ENCODE measurements around the gene LAT. TPM values are rescaled to one million over a fixed set of nuclear protein-coding genes. Genes with fewer than 3 reads are reported as not detected.

The LAT gene
- polyA plus RNA-seq, 1 of the 3 experiments (the other 2 are of a cell fraction): 8.0 TPM

- Histone ChIP-seq H2AFZ (ENCODE audit: low read depth) (no peak overlapping the region), H3K9me2 (no peaks in the 10 kb centered on the region), H3K4me1 (ENCODE audit: control insufficient read depth in 1 of 2, insufficient read depth in 2 of 2, low read depth in 1 of 2, low read length in 1 of 2) (no peaks in the 10 kb centered on the region), H3K36me3 (replicated peaks in 1 of 2; ENCODE audit: control insufficient read depth in 1 of 2, insufficient read depth in 2 of 2, low read length in 1 of 2) (peaks cover 16 to 28% of the 10 kb centered on the region in 2 experiments), H3K9ac (no peak overlapping the region), H3F3A (replicated peaks; ENCODE audit: insufficient read depth) (no peaks in the 10 kb centered on the region), H3K27me3 (ENCODE audit: insufficient read depth) (no peaks in the 10 kb centered on the region), H3K79me2 (ENCODE audit: insufficient read depth) (no peaks in the 10 kb centered on the region), H3K4me2 (no peak overlapping the region), H4K20me1 (ENCODE audit: insufficient read depth) (no peaks in the 10 kb centered on the region), H3K9me3 (no peaks in the 10 kb centered on the region), H3K4me3 (ENCODE audit: low read depth in 2 of 2, low read length in 1 of 2) (no peak overlapping the region), H3K27ac (ENCODE audit: low read depth in 2 of 2, low read length in 1 of 2) (no peak overlapping the region)
- TF ChIP-seq JUND (IDR thresholded peaks at IDR 0.05): no peak
- TF ChIP-seq GATA2 (CRISPR knock-in tag; IDR thresholded peaks at IDR 0.05): no peak
- no peak for TF ChIP-seq TCF12 (IDR thresholded peaks at IDR 0.05)
- no peak for TF ChIP-seq MXI1 (IDR thresholded peaks at IDR 0.05; ENCODE audit: low read depth, low read length)
- 97% methylated on average over 11 of the region's 19 CpGs for WGBS (ENCODE audit: low lambda C conversion rate)
- no peak for DNase-seq
- ChIA-PET CTCF (interaction anchor here (1.0 kb wide), 1 partner anchor 12 kb away, joined by 3 read pairs; no protein-coding TSS in a partner anchor), POLR2A (interaction anchor here (2.6 kb wide), 1 partner anchor 11 kb away, joined by 8 read pairs; the partner anchor contains the start of gene SPNS1)
Observed at GRCh38 chr16:28985211-28986041, 574 bp downstream of the LAT start.

GRCh38 chr16:28986046-28986445 lies 1.2 kb downstream of the LAT start:
- 94% methylated on average over 7 of the region's 9 CpGs for WGBS (ENCODE audit: low lambda C conversion rate)
- no peak for DNase-seq
- Histone ChIP-seq H3K4me2 (no peak overlapping the region), H3K4me3 (ENCODE audit: low read depth in 2 of 2, low read length in 1 of 2) (no peak overlapping the region), H3F3A (replicated peaks; ENCODE audit: insufficient read depth) (no peaks in the 10 kb centered on the region), H3K9ac (no peak overlapping the region), H3K9me2 (no peaks in the 10 kb centered on the region), H3K4me1 (ENCODE audit: control insufficient read depth in 1 of 2, insufficient read depth in 2 of 2, low read depth in 1 of 2, low read length in 1 of 2) (no peaks in the 10 kb centered on the region), H3K79me2 (ENCODE audit: insufficient read depth) (no peaks in the 10 kb centered on the region), H2AFZ (ENCODE audit: low read depth) (no peak overlapping the region), H3K36me3 (replicated peaks in 1 of 2; ENCODE audit: control insufficient read depth in 1 of 2, insufficient read depth in 2 of 2, low read length in 1 of 2) (peaks cover 14 to 25% of the 10 kb centered on the region in 2 experiments), H3K27ac (ENCODE audit: low read depth in 2 of 2, low read length in 1 of 2) (no peak overlapping the region), H3K27me3 (ENCODE audit: insufficient read depth) (no peaks in the 10 kb centered on the region), H3K9me3 (no peaks in the 10 kb centered on the region), H4K20me1 (ENCODE audit: insufficient read depth) (no peaks in the 10 kb centered on the region)
- POLR2A ChIA-PET: interaction anchor here (2.6 kb wide), 1 partner anchor 12 kb away, joined by 8 read pairs; the partner anchor contains the start of gene SPNS1
- CTCF ChIA-PET: interaction anchor here (1.0 kb wide), 1 partner anchor 13 kb away, joined by 3 read pairs; no protein-coding TSS in a partner anchor
- TF ChIP-seq REST (IDR thresholded peaks at IDR 0.05; ENCODE audit: low read depth, low read length) (no peak), TEAD4 (IDR thresholded peaks at IDR 0.05; ENCODE audit: borderline replicate concordance, insufficient read depth) (no peak), CHD2 (IDR thresholded peaks at IDR 0.05; ENCODE audit: low read length, partially characterized antibody) (no peak), USF1 (IDR thresholded peaks at IDR 0.05; ENCODE audit: borderline replicate concordance, low read depth) (no peak), ELF1 (IDR thresholded peaks at IDR 0.05) (no peak), PBX3 (IDR thresholded peaks at IDR 0.05) (no peak), GATA2 (CRISPR knock-in tag; IDR thresholded peaks at IDR 0.05) (no peak)
